B cell (primary cell): ENCODE measurements around the gene GRM4. TPM values are rescaled to one million over a fixed set of nuclear protein-coding genes. Genes with fewer than 3 reads are reported as not detected.

Experiments
- ATAC-seq: fragments of 200-7000 bp; cut with Tn5 transposase; one replicate; pipeline ENCODE4 v1.10.0; 2021; ENCODE audit warnings: low read depth, mild to moderate bottlenecking, moderate number of reproducible peaks, moderate library complexity
- CTCF ChIA-PET: fragments of 350-600 bp; sonication (Branson Sonifier 250); formaldehyde crosslinking; loops from one replicate; lab custom pipeline; 2021; ENCODE audit warnings: antibody characterized with exemption, inconsistent platforms; lab: Charles Lee
- POLR2A ChIA-PET: fragments of 350-600 bp; sonication (Branson Sonifier 250); formaldehyde crosslinking; loops from one replicate; lab custom pipeline; 2021; ENCODE audit warnings: antibody characterized with exemption; lab: Charles Lee
- DNase-seq: peaks from one replicate; pipeline ENCODE4 v3.0.0; 2013
- H2AFZ ChIP-seq: 2 replicates; pipeline ENCODE4 v1.6.1; 2012; ENCODE audit warnings: mild to moderate bottlenecking, low read depth, low read length; ENCODE audit not compliant: insufficient read depth, poor library complexity, severe bottlenecking
- H3K27ac ChIP-seq, 2 donors: 1 replicate in 1 of 2; 2 replicates in 1 of 2; pipeline ENCODE4 v1.5.1; 2012 to 2013; ENCODE audit warnings: low read length in 2 of 2, mild to moderate bottlenecking in 2 of 2, moderate library complexity in 1 of 2
- H3K27me3 ChIP-seq, 4 experiments: fragments of 200-600 bp in 1 of 4; sonication (generic) in 1 of 4; replicated peaks in 1 of 4; 1 replicate in 2 of 4; 2 replicates in 2 of 4; pipeline versions ENCODE4 v1.6.1 to v1.7.0; 2013 to 2016; ENCODE audit warnings: low read length in 3 of 4, mild to moderate bottlenecking in 2 of 4, mixed read lengths in 1 of 4, moderate library complexity in 1 of 4; ENCODE audit not compliant: insufficient read depth in 4 of 4, control insufficient read depth in 3 of 4; ENCODE audit errors: control extremely low read depth in 1 of 4
- H3K36me3 ChIP-seq, 2 experiments: replicated peaks in 1 of 2; 1 replicate in 1 of 2; 2 replicates in 1 of 2; pipeline versions ENCODE4 v1.6.1 to v1.7.1; 2013; ENCODE audit warnings: low read length in 1 of 2; ENCODE audit not compliant: insufficient read depth in 2 of 2, control insufficient read depth in 1 of 2; ENCODE audit errors: control extremely low read depth in 1 of 2, extremely low read depth in 1 of 2
- H3K4me1 ChIP-seq, 2 donors: fragments of 200-600 bp in 1 of 2; sonication (generic) in 1 of 2; 1 replicate in 1 of 2; 2 replicates in 1 of 2; pipeline versions ENCODE4 v1.5.1 to v1.6.1; 2013 to 2017; ENCODE audit warnings: low read length in 2 of 2; ENCODE audit not compliant: control insufficient read depth in 2 of 2, insufficient read depth in 2 of 2
- H3K4me2 ChIP-seq: replicated peaks from 2 replicates; pipeline ENCODE3; 2012; ENCODE audit warnings: mild to moderate bottlenecking, low read depth, low read length; ENCODE audit not compliant: poor library complexity, severe bottlenecking
- H3K4me3 ChIP-seq, 5 experiments: fragments of 200-600 bp in 1 of 5; sonication (generic) in 1 of 5; 1 replicate in 3 of 5; 2 replicates in 2 of 5; pipeline versions ENCODE4 v1.5.1 to v1.7.0; 2011 to 2016; ENCODE audit warnings: low read length in 4 of 5, mild to moderate bottlenecking in 4 of 5, low read depth in 2 of 5, control low read depth in 1 of 5, moderate library complexity in 1 of 5; ENCODE audit not compliant: insufficient read depth in 1 of 5; ENCODE audit errors: control extremely low read depth in 1 of 5, extremely low read depth in 1 of 5
- H3K79me2 ChIP-seq: fragments of 200-600 bp; sonication (generic); one replicate; pipeline ENCODE4 v1.6.0; 2016; ENCODE audit warnings: low read length; ENCODE audit not compliant: control insufficient read depth, insufficient read depth
- H3K9ac ChIP-seq: fragments of 200-600 bp; sonication (generic); 2 replicates; pipeline ENCODE4 v1.6.1; 2017; ENCODE audit warnings: mild to moderate bottlenecking, low read length, moderate library complexity
- H3K9me3 ChIP-seq, 3 donors: one replicate each; pipeline versions ENCODE4 v1.6.1 to v1.7.1; 2013; ENCODE audit warnings: low read length in 2 of 3; ENCODE audit not compliant: control insufficient read depth in 2 of 3, insufficient read depth in 1 of 3; ENCODE audit errors: control extremely low read depth in 1 of 3
- H4K20me1 ChIP-seq: 2 replicates; pipeline ENCODE4 v1.6.0; 2012; ENCODE audit warnings: mild to moderate bottlenecking, low read length; ENCODE audit not compliant: insufficient read depth, control insufficient read depth, poor library complexity, severe bottlenecking
- H3K27ac Mint-ChIP-seq: one replicate; pipeline ENCODE4 v1.8.0; 2021; ENCODE audit warnings: mixed read lengths
- H3K27me3 Mint-ChIP-seq: one replicate; pipeline ENCODE4 v1.8.0; 2021; ENCODE audit warnings: mixed read lengths
- H3K4me1 Mint-ChIP-seq: one replicate; pipeline ENCODE4 v1.8.0; 2021; ENCODE audit warnings: mixed read lengths
- H3K4me3 Mint-ChIP-seq: one replicate; pipeline ENCODE4 v1.8.0; 2021; ENCODE audit warnings: mixed read lengths
- H3K9me3 Mint-ChIP-seq: one replicate; pipeline ENCODE4 v1.8.0; 2022; ENCODE audit warnings: mixed read lengths; ENCODE audit not compliant: insufficient read depth
- CTCF ChIP-seq: fragments of 200-600 bp; IDR thresholded peaks from one replicate; pipeline ENCODE4 v1.8.0; 2022; ENCODE audit warnings: antibody characterized with exemption, mild to moderate bottlenecking
- EZH2 ChIP-seq: IDR thresholded peaks from 2 replicates; pipeline ENCODE4 v1.6.1; 2012; ENCODE audit warnings: borderline replicate concordance, low read depth, mild to moderate bottlenecking, moderate library complexity, low read length; ENCODE audit not compliant: insufficient read depth, poor library complexity, severe bottlenecking
- WGBS: methylation state at CpG from one replicate; pipeline ENCODE4 v1.1.5; 2013; ENCODE audit warnings: missing lambda C conversion rate; ENCODE audit not compliant: insufficient coverage; 5-methylcytosine and 5-hydroxymethylcytosine counted together
- intact Hi-C: fragments of 100-400 bp; cut with micrococcal nuclease; formaldehyde crosslinking; loops from one replicate; pipeline ENCODE4 v1.10.0; 2022
- polyA plus RNA-seq: library from polyadenylated mRNA; depleted of rRNA; stranded (reverse); fragments of >200 nt; gene quantifications from 2 replicates; pipeline ENCODE4 v1.2.3, GENCODE V29; 2012
- total RNA-seq, 2 donors: library from RNA; stranded (reverse); fragments of 120-200 nt in 1 of 2; gene quantifications; 1 replicate in 1 of 2; 2 replicates in 1 of 2; pipeline versions ENCODE4 v1.2.3 to v1.2.4, GENCODE V29; 2013 to 2022

The GRM4 gene
- total and polyA plus RNA-seq, 2 donors (not counting 1 experiment from before 2014, with no cell fraction given) = 0.04 TPM; not detected in 1

DNA sequence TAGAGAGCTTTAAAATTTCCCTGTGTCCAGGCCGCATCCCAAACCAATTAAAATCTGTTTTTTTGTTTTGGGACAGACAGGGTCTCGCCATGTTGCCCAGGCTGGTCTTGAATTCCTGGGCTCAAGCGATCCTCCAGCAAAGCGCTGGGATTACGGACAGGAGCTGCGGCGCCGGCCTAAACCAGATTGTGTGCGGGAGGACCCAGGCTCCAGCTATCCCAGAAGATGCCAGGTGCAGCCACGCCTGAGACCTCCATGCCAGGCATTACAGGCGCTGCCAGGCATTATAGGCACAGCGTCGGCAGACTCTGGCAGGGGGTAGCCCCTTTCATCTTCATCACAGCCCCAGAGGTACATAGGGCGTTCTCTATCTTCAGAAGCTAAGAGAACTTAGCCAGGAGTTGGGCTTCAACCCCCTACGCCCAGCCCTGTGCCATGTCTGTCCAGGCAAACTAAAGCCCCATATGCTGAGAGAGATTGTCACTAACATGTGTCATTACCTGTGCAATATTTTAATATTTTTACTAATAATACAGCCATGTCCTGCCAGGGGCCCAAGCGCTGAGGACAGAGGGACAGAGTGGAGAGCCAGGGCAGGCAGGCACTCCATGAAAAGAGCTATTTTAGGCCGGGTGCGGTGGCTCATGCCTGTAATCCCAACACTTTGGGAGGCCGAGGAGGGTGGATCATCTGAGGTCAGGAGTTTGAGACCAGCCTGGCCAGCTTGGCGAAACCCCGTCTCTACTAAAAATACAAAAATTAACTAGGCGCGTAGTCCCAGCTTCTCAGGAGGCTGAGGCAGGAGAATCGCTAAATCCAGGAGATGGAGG, 9.8 kb upstream of the GRM4 start:
- Histone ChIP-seq H3K4me3 (no peak overlapping the region), H3K4me1 (peaks cover 14 to 21% of the 10 kb centered on the region in 2 donors), H2AFZ (no peak overlapping the region), H3K4me2 (no peak overlapping the region), H3K27me3 (peaks cover 0 to 38% (median 13%) of the 10 kb centered on the region in 4 experiments), H3K9me3 (peaks cover 0 to 25% (median 10%) of the 10 kb centered on the region in 3 donors), H4K20me1 (no peaks in the 10 kb centered on the region), H3K79me2 (no peaks in the 10 kb centered on the region), H3K27ac (no peak overlapping the region), H3K36me3 (no peaks in the 10 kb centered on the region), H3K9ac (no peak overlapping the region)
- DNase-seq = no peak
- TF ChIP-seq CTCF = no peak
- no peak for TF ChIP-seq EZH2
- Mint-ChIP-seq H3K27me3 (peaks cover 34% of the 10 kb centered on the region), H3K4me3 (no peak overlapping the region), H3K9me3 (no peaks in the 10 kb centered on the region), H3K4me1 (peaks cover 16% of the 10 kb centered on the region), H3K27ac (no peak overlapping the region)
- ChIA-PET POLR2A (no interaction called here), CTCF (interaction anchor here (1.0 to 7.4 kb wide), 12 partner anchors 8 to 570 kb away, joined by 3 to 76 read pairs (median 5); partner anchors contain the start of genes GRM4 and UQCC2)
- 88% methylated on average over 19 of the region's 24 CpGs for WGBS
- intact Hi-C loops = loop anchor here (2.0 to 10.0 kb wide), 3 partner anchors 385 to 1161 kb away; no protein-coding TSS in a partner anchor
- ATAC-seq = no peak
